ENCODE measurements around the gene RPS29.

RPS29 gene

GRCh38 chr14:49585803-49586672 lies at the start of gene RPS29:
Gene RPS29, minus strand, starts transcription at chr14:49586380. Its CDS starts 34 bp downstream, at chr14:49586346.
- DNase-seq (ENCODE audit: insufficient read length, low spot score) (peak; percentile 68), FAIRE-seq (no peak)
- no peak for TF ChIP-seq CTCF (IDR thresholded peaks at IDR 0.05; ENCODE audit: insufficient read depth, missing control alignments)

GRCh38 chr14:49634547-49635334 lies 48.6 kb upstream of the RPS29 start, which contains the start of gene DNAAF2:
Gene DNAAF2, minus strand, starts transcription at chr14:49635244. Its CDS starts 95 bp downstream, at chr14:49635149.
- DNase-seq (ENCODE audit: insufficient read length, low spot score) (no peak), FAIRE-seq (no peak)
- no peak for TF ChIP-seq CTCF (IDR thresholded peaks at IDR 0.05; ENCODE audit: insufficient read depth, missing control alignments)

- DNase-seq (ENCODE audit: insufficient read length, low spot score) = peak; percentile 70
- FAIRE-seq = no peak
- peak; percentile 88 for TF ChIP-seq CTCF (IDR thresholded peaks at IDR 0.05; ENCODE audit: insufficient read depth, missing control alignments)
Observed at GRCh38 chr14:49633640-49634546, 47.7 kb upstream of the RPS29 start.

GRCh38 chr14:49623941-49624839 lies 38.0 kb upstream of the RPS29 start:
- no peak for FAIRE-seq
- no peak for TF ChIP-seq CTCF (IDR thresholded peaks at IDR 0.05; ENCODE audit: insufficient read depth, missing control alignments)
- DNase-seq (ENCODE audit: insufficient read length, low spot score) = no peak

GRCh38 chr14:49623387-49623786 lies 37.2 kb upstream of the RPS29 start:
- DNase-seq (ENCODE audit: insufficient read length, low spot score) (no peak), FAIRE-seq (no peak)
- no peak for TF ChIP-seq CTCF (IDR thresholded peaks at IDR 0.05; ENCODE audit: insufficient read depth, missing control alignments)

Measured in D721Med (cell line).